Astrocyte (in vitro differentiated cells and primary cell): ENCODE results near the gene SLC25A43.

Experiments used
- CTCF ChIP-seq: IDR thresholded peaks from 2 replicates; pipeline ENCODE4 v1.5.1; 2011; ENCODE audit warnings: low read depth, mild to moderate bottlenecking, inconsistent platforms, low read length, moderate library complexity; ENCODE audit not compliant: insufficient read depth
- EZH2 ChIP-seq: IDR thresholded peaks from 2 replicates; pipeline ENCODE4 v1.6.1; 2012; ENCODE audit warnings: mild to moderate bottlenecking, low read length, inconsistent platforms; ENCODE audit not compliant: insufficient read depth

GRCh38 chrX:119423631-119424030, 24.5 kb downstream of the SLC25A43 start:
- no peak for TF ChIP-seq CTCF
- no peak for TF ChIP-seq EZH2
